GM12874 (cell line): ENCODE measurements around the gene NPSR1.

ENCODE experiments used
- CTCF ChIP-seq: IDR thresholded peaks from 2 replicates; pipeline ENCODE4 v1.5.1; 2011; ENCODE audit warnings: low read depth, mild to moderate bottlenecking, control low read depth, low read length, moderate library complexity; ENCODE audit not compliant: insufficient read depth

The NPSR1 gene

GRCh38 chr7:34851431-34851830 is 193.4 kb downstream of the NPSR1 start:
- TF ChIP-seq CTCF: no peak

- TF ChIP-seq CTCF: no peak
These were observed 211.0 kb downstream of the NPSR1 start for GRCh38 chr7:34869057-34869456.

- TF ChIP-seq CTCF: no peak
These were observed 217.5 kb downstream of the NPSR1 start for GRCh38 chr7:34875481-34875880.

GRCh38 chr7:34879871-34880270 is 221.9 kb downstream of the NPSR1 start:
- TF ChIP-seq CTCF: no peak

- TF ChIP-seq CTCF: no peak
These were observed 228.8 kb downstream of the NPSR1 start for GRCh38 chr7:34886856-34887255.

- TF ChIP-seq CTCF: no peak
These were observed 231.9 kb downstream of the NPSR1 start for GRCh38 chr7:34889951-34890350.

- no peak for TF ChIP-seq CTCF
These were observed 237.2 kb downstream of the NPSR1 start for GRCh38 chr7:34895202-34895601.
